Vagina (tissue), 2 donors: ENCODE data around the gene ATP8B3. TPM values are rescaled to one million over a fixed set of nuclear protein-coding genes. Genes with fewer than 3 reads are reported as not detected.

ENCODE experiments used
- DNase-seq, 2 donors: peaks; one replicate each; pipeline ENCODE4 v3.0.0-alpha.2; 2017; ENCODE audit errors: extremely low spot score in 2 of 2
- H3K27ac ChIP-seq: fragments of 200-600 bp; sonication (generic); one replicate; pipeline ENCODE4 v1.5.1; 2019
- H3K27me3 ChIP-seq: fragments of 200-600 bp; sonication (generic); one replicate; pipeline ENCODE4 v1.5.1; 2019
- H3K36me3 ChIP-seq, 2 donors: fragments of 200-600 bp; sonication (generic); one replicate each; pipeline ENCODE4 v1.5.1; 2017 to 2019
- H3K4me1 ChIP-seq: fragments of 200-600 bp; sonication (generic); one replicate; pipeline ENCODE4 v1.5.1; 2019
- H3K4me3 ChIP-seq, 2 donors: fragments of 200-600 bp; sonication (generic); 1 replicate in 1 of 2; 2 replicates in 1 of 2; pipeline ENCODE4 v1.5.1; 2016 to 2019
- H3K9me3 ChIP-seq: fragments of 200-600 bp; sonication (generic); one replicate; pipeline ENCODE4 v1.5.1; 2019
- POLR2A ChIP-seq, 2 donors: fragments of 450-650 bp; IDR thresholded peaks; one replicate each; pipeline ENCODE4 v1.6.1; 2017; ENCODE audit warnings: antibody characterized with exemption in 2 of 2, mild to moderate bottlenecking in 2 of 2, moderate library complexity in 2 of 2
- POLR2AphosphoS5 ChIP-seq, 2 donors: sonication (generic); formaldehyde crosslinking; IDR thresholded peaks; one replicate each; pipeline ENCODE4 v1.9.0; 2017; ENCODE audit warnings: antibody characterized with exemption in 2 of 2, mild to moderate bottlenecking in 2 of 2, low read depth in 1 of 2; ENCODE audit not compliant: insufficient read depth in 1 of 2
- intact Hi-C: fragments of 100-400 bp; cut with DNase I; formaldehyde crosslinking; loops from one replicate; pipeline ENCODE4 v1.15.1; 2023
- total RNA-seq: library from RNA; depleted of rRNA; stranded (reverse); fragments of >200 nt; gene quantifications from one replicate; pipeline ENCODE4 v1.2.3, GENCODE V29; 2016
- TF ChIP-seq, protein P1 (sequence below), 3 experiments: fragments of 450-650 bp in 2 of 3; fragments of 200-600 bp in 1 of 3; sonication (generic) in 1 of 3; IDR thresholded peaks; one replicate each; pipeline ENCODE4 v1.5.1; 2017 to 2019; ENCODE audit warnings: antibody characterized with exemption in 3 of 3, mild to moderate bottlenecking in 2 of 3, moderate library complexity in 2 of 3

The ATP8B3 gene
- total RNA-seq, 1 donor from 2014 or later: 3.2 TPM

DNA sequence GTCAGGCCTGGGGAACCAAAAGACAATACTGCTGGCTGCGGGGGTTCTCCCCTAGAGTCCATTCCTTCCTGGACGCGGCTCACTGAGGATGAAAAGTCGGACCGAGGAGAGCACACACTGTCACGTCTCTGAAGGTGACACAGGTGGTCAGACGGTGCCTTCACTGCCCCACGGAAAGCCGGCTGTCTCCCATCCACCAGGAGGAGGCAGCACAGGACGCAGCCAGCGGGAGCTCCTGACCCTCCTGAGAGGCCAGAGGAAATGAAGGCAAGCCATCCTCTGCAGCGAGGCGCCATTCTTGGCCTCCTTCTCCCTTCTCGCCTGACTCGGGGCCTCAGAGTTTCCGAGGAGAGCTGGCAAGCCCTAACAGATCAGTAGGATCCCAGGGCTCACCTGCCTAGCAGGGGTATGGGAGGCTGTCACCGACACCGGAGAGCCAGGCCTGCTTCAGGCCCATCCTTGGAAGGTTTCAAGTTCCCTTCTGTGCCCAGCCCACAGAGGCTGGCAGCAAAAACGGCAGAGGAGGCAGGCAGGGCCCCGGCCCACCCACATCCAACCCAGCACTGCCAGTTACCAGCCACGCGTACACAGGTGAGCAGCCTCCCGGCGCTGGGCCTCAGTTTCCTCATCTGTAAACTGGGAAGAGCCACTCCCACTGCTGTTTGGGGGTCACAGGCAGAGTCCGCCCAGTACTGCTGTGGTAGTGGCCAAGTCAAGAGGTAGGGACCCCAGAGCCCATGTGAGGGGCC is 31.7 kb upstream of the ATP8B3 start:
- intact Hi-C loops: no loop called here
- H3K27ac ChIP-seq: no peak overlapping the region
- peaks cover 88% of the 10 kb centered on the region for H3K4me1 ChIP-seq

DNA sequence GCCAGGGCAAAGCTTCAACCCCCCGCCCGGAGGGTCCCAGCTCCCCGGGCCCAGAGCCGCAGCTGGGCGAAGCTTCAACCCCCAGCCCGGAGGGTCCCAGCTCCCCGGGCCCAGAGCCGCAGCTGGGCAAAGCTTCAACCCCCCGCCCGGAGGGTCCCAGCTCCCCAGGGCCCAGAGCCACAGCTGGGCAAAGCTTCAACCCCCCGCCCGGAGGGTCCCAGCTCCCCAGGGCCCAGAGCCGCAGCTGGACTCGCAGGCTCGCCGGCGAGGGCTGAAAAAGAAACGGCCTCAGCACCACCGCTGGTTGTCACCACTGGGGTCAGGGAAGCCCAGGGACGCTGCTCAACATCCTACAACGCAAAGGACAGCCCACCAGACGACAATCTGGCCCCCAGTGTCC is 31.0 kb upstream of the ATP8B3 start:
- Histone ChIP-seq H3K4me3 (no peak overlapping the region), H3K9me3 (no peaks in the 10 kb centered on the region), H3K27me3 (no peaks in the 10 kb centered on the region), H3K4me1 (peaks cover 93% of the 10 kb centered on the region), H3K36me3 (no peaks in the 10 kb centered on the region), H3K27ac (no peak overlapping the region)
- no peak for DNase-seq
- intact Hi-C loops: no loop called here
- TF ChIP-seq, protein P1, sequence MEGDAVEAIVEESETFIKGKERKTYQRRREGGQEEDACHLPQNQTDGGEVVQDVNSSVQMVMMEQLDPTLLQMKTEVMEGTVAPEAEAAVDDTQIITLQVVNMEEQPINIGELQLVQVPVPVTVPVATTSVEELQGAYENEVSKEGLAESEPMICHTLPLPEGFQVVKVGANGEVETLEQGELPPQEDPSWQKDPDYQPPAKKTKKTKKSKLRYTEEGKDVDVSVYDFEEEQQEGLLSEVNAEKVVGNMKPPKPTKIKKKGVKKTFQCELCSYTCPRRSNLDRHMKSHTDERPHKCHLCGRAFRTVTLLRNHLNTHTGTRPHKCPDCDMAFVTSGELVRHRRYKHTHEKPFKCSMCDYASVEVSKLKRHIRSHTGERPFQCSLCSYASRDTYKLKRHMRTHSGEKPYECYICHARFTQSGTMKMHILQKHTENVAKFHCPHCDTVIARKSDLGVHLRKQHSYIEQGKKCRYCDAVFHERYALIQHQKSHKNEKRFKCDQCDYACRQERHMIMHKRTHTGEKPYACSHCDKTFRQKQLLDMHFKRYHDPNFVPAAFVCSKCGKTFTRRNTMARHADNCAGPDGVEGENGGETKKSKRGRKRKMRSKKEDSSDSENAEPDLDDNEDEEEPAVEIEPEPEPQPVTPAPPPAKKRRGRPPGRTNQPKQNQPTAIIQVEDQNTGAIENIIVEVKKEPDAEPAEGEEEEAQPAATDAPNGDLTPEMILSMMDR (IDR thresholded peaks at IDR 0.05): no peak
- TF ChIP-seq POLR2AphosphoS5 (IDR thresholded peaks at IDR 0.05; ENCODE audit: insufficient read depth in 1 of 2, low read depth in 1 of 2): no peak
- TF ChIP-seq POLR2A (IDR thresholded peaks at IDR 0.05): no peak

More for the DNA sequence above, 31.7 kb upstream of the ATP8B3 start:
- no peak for TF ChIP-seq POLR2A (IDR thresholded peaks at IDR 0.05)
- Histone ChIP-seq H3K27me3 (no peaks in the 10 kb centered on the region), H3K4me3 (no peak overlapping the region), H3K9me3 (no peaks in the 10 kb centered on the region), H3K36me3 (no peaks in the 10 kb centered on the region)
- DNase-seq: no peak

DNA sequence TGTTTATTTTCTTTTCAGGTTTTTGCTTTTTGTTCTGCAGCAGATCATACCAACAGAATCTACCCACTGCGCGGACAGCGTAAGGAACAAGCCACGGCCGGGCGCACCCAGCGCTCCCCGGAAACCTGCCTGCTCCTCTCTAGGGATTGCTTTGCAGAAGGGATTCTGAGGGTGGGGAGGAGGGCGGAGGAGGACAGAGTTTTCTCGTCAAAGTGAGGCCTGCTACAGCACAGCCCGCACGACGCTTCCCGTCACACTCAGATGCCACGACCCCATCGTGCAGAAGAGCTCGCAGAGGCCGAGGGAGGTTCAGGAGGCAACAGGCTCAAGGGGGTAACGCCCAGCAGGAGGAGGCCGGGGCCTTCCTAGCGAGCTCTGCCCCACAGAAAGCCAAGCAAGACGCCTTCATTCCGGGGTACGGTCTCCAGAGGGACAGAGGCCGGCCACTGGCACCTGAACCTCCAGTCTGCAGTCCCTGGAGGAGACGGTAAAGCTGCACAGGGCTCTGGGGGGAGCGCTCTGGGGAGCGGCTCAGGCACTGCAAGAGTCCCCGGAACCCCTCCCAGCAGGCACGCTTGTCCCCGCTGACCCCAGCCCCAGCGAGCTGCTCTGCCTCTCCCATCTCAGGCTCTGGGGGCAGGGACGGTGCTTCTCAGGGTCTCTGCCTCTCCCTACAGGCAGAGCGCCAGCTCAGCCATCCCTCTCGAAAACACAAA is 29.3 kb upstream of the ATP8B3 start:
- Histone ChIP-seq H3K27me3 (no peaks in the 10 kb centered on the region), H3K4me1 (peaks cover 96% of the 10 kb centered on the region), H3K9me3 (no peaks in the 10 kb centered on the region), H3K4me3 (peak overlapping the region; percentile 3 to 5), H3K36me3 (no peaks in the 10 kb centered on the region), H3K27ac (peak overlapping the region; percentile 18)
- TF ChIP-seq, protein P1 (IDR thresholded peaks at IDR 0.05): no peak
- no peak for TF ChIP-seq POLR2A (IDR thresholded peaks at IDR 0.05)
- TF ChIP-seq POLR2AphosphoS5 (IDR thresholded peaks at IDR 0.05; ENCODE audit: insufficient read depth in 1 of 2, low read depth in 1 of 2): no peak
- intact Hi-C loops: no loop called here
- no peak for DNase-seq

GRCh38 chr19:1840541-1841115 is 28.6 kb upstream of the ATP8B3 start:
- Histone ChIP-seq H3K27me3 (no peaks in the 10 kb centered on the region), H3K4me3 (peak overlapping the region; percentile 3 to 5), H3K36me3 (no peaks in the 10 kb centered on the region), H3K27ac (peak overlapping the region; percentile 18), H3K4me1 (peaks cover 96% of the 10 kb centered on the region), H3K9me3 (no peaks in the 10 kb centered on the region)
- no peak for DNase-seq
- no peak for TF ChIP-seq POLR2A (IDR thresholded peaks at IDR 0.05)
- TF ChIP-seq POLR2AphosphoS5 (IDR thresholded peaks at IDR 0.05; ENCODE audit: insufficient read depth in 1 of 2, low read depth in 1 of 2): no peak
- TF ChIP-seq, protein P1 (IDR thresholded peaks at IDR 0.05): no peak
- intact Hi-C loops: no loop called here

- Histone ChIP-seq H3K4me3 (no peak overlapping the region), H3K36me3 (no peaks in the 10 kb centered on the region), H3K9me3 (no peaks in the 10 kb centered on the region), H3K27me3 (no peaks in the 10 kb centered on the region), H3K27ac (no peak overlapping the region), H3K4me1 (peaks cover 91% of the 10 kb centered on the region)
- no peak for TF ChIP-seq POLR2A (IDR thresholded peaks at IDR 0.05)
- TF ChIP-seq POLR2AphosphoS5 (IDR thresholded peaks at IDR 0.05; ENCODE audit: insufficient read depth in 1 of 2, low read depth in 1 of 2): no peak
- TF ChIP-seq, protein P1 (IDR thresholded peaks at IDR 0.05): no peak
- intact Hi-C loops: no loop called here
- DNase-seq: no peak
Observed at GRCh38 chr19:1839658-1840540, 27.8 kb upstream of the ATP8B3 start.
